NOMO-1 (cell line): ENCODE data around the gene PLEKHN1.

Experiments
- DNase-seq, 2 experiments: peaks; one replicate each; lab custom pipeline; 2025; ENCODE audit not compliant: unreplicated experiment in 2 of 2; lab: John Stamatoyannopoulos, UW

Gene PLEKHN1

DNA sequence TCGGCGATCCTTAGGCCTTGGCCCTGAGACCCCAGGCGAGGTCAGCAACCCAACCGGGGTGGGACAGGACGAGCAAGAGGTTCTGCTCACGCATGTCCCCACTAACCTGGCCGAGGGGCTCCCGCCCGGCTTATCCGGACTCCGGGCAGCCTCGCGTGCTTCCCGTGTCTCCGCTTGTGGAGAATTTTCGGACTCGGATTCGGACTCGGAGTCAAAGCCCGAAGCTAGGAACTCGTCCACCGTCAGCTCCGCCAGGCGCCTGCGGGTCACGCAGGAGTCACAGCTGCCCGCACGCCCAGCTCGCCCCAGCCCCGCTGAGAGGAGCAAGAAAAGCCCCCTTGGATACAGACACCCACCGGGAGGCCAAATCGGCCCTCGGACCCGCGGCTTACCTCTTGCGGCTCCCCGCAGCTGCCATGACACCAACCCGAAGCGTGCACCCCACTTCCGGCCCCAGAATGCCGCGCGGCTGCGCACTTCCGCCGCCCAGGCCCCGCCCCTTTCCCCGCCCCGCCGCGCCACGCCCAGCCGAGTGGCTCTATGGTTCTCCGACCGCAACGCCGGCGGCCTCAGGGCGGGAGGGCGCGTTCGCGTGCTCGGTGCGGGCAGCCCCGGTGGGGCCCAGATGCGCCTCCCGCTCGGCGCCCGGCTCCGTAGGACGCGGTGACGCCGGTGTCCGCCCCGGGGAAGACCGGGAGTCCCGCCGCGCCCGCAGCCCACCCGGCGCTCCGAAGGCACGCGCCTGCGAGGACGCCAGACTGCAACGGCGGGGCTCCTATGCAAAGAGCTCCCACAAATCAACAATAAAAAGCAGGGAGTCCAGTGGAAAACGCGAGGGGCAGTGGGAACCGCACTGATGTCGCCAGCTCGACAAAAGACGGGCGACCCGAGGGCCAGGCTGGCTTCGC lies 7.2 kb upstream of the PLEKHN1 start, which contains the start of gene NOC2L:
TSS of gene NOC2L (minus strand) at position 434 of the 908 bp plus-strand sequence. CDS start at position 418, 16 bp downstream.
- DNase-seq: peak; percentile 78 to 87

DNA sequence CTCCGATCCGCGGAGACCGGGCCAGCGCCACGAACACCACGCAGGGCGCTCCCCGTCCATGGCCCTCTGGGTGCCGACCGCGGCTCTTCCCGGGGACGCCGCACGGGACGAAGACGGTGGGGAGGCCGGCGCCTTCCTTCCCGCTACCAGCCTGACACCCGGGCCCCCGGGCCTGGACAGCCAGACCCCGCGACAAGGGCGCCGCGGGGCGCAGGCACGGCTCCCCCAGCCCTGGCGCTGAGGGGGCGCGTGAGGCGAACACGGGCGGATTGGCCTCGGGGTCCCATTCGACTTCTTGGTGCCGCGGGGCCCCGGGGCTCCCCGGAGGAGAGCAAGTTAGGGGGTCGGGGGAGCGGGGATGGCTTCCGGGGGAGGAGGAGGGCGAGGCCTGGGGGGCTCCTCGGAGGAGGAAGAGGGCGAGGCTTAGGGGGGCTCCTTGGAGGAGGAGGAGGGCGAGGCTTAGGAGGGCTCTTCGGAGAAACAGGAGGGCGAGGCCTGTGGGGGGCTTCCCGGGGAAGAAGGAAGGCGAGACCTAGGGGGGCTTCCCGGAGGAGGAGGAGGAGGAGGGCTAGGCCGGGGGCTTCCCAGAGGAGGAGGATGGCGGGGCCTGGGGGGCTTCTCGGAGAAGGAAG lies 6.4 kb upstream of the PLEKHN1 start:
- DNase-seq: no peak

DNA sequence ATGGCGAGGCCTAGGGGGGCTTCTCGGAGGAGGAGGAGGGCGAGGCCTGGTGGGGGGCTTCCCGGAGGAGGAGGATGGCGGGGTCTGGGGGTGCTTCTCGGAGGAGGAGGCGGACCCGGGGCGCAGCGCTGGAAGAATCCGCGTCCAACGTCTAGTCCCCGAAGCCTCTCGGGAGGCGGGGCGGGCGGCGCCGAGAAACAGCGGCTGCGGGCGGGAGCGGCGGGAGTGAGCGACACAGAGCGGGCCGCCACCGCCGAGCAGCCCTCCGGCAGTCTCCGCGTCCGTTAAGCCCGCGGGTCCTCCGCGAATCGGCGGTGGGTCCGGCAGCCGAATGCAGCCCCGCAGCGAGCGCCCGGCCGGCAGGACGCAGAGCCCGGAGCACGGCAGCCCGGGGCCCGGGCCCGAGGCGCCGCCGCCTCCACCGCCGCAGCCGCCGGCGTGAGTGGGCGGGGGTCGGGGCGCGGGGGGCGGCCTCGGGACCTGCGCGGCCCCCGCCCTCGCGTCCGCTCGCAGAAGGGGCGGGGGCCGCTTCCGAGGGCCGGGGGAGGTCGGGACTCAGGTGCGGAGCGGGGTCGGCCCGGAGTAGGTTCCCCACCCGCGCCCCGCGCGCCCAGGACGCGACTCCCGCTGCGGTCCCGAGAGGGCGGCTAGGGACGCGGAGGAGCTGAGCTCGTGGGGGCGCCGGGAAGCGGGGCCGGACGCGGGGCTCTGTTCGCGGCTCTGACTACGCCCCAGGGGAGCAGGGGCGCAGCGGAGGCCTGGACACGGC lies 5.7 kb upstream of the PLEKHN1 start, which contains the start of gene KLHL17:
TSS of gene KLHL17 (plus strand) at position 222 of the 769 bp plus-strand sequence. CDS start at position 332, 110 bp downstream.
- peak; percentile 59 to 62 for DNase-seq

DNA sequence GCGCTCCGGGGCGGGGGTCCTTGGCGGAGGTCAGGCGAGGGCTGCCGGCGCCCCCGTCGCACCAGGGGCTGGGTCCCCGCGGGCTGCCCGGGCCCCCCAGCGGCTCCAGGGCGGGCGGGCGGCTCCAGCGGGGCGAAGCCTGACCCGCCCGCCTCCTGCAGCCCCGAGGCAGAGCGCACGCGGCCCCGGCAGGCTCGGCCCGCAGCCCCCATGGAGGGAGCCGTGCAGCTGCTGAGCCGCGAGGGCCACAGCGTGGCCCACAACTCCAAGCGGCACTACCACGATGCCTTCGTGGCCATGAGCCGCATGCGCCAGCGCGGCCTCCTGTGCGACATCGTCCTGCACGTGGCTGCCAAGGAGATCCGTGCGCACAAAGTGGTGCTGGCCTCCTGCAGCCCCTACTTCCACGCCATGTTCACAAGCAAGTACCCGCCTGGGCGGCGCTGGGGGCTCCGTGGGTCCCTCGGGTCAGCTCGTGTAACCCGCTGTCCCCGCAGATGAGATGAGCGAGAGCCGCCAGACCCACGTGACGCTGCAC lies 5.1 kb upstream of the PLEKHN1 start:
- no peak for DNase-seq

DNA sequence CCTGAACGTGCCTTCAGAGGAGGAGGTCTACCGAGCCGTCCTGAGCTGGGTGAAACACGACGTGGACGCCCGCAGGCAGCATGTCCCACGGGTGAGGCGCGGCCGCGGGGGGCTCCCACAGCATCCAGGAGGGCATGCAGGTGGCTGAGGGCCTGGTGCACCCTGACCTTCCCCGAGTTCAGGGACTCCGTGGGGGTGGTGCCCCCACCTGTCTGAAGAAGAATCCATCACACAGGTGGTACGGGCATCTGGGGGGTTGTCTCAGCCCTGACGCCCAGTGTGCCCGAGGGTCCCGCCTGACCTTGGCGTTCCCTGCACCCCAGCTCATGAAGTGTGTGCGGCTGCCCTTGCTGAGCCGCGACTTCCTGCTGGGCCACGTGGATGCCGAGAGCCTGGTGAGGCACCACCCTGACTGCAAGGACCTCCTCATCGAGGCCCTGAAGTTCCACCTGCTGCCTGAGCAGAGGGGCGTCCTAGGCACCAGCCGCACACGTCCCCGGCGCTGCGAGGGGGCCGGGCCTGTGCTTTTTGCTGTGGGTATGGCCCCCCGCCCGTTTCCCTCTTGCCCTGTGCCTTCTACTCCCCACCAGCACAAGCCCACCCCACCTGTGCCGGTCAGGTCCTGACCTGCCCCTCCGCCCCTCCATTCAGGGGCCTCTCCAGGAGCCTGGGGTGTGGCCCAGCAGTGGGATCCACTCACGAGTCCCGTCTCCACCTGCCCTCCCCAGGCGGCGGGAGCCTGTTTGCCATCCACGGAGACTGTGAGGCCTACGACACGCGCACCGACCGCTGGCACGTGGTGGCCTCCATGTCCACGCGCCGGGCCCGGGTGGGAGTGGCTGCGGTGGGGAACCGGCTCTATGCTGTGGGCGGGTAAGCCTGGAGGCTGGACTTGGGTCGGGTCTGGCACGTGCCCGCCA lies 3.6 kb upstream of the PLEKHN1 start:
- DNase-seq: no peak

DNA sequence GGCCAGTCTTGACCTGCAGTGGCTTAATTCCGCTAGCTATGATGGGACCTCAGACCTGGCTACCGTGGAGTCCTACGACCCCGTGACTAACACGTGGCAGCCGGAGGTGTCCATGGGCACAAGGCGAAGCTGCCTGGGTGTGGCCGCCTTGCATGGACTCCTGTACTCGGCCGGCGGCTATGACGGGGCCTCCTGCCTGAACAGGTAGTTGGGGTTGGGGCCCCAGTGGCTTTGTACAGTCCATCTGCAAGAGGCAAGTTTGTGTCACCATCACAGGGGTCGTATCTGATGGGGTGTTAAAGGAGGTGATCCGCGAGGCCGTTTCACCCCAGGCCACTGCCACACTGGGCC lies 3.0 kb upstream of the PLEKHN1 start:
- DNase-seq: no peak

DNA sequence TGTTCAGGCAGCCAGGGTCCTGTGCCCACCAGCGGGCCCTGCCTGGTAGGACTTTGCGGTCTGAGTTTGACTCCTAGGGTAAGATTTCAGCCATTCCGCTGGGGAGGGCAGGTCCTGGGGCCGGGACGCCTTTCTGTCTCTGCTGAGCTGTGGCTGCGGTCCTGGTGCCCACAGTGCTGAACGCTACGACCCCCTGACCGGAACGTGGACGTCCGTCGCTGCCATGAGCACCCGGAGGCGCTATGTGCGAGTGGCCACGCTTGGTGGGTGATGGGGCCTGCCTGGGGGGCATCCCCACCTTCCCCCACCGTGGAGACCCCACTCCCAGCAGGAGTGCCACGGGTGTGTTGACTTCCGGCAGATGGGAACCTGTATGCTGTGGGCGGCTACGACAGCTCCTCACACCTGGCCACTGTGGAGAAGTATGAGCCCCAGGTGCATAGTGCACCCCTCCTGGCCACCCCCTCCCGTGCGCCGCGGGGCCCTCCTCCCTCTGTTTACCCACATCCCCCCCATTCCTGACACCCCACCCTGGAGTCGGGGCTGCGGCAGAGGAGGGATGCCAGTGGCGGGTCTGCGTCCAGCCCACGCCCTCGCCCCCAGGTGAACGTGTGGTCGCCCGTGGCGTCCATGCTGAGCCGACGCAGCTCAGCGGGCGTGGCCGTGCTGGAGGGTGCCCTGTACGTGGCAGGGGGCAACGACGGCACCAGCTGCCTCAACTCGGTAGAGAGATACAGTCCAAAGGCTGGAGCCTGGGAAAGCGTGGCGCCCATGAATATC lies 2.3 kb upstream of the PLEKHN1 start:
- DNase-seq: no peak

DNA sequence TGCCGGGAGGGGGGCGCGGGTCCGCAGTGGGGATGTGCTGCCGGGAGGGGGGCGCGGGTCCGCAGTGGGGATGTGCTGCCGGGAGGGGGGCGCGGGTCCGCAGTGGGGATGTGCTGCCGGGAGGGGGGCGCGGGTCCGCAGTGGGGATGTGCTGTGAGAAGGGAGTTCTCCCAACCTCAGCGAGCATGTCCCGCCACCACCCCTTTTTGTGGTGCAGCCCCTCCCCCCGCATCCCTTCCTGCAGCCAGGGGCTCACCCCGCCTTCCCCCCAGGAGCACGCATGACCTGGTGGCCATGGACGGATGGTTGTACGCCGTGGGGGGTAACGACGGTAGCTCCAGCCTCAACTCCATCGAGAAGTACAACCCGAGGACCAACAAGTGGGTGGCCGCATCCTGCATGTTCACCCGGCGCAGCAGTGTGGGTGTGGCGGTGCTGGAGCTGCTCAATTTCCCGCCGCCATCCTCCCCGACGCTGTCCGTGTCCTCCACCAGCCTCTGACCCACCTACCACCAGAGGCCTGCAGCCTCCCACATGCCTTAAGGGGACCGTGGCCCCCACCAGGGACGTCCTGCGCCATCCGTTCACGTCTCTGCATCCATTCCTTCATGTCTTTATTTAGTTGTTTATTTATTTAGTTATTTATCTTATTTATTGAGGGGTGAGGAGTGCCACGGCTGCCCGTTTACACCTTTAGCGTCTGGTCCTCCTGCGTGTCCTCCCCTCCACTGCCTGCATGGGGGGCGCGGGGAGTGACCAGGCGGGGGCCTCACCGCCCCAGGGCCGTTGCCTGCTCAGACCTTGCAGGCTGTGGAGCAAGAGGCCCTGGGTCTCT lies 1.4 kb upstream of the PLEKHN1 start:
- DNase-seq: no peak

DNA sequence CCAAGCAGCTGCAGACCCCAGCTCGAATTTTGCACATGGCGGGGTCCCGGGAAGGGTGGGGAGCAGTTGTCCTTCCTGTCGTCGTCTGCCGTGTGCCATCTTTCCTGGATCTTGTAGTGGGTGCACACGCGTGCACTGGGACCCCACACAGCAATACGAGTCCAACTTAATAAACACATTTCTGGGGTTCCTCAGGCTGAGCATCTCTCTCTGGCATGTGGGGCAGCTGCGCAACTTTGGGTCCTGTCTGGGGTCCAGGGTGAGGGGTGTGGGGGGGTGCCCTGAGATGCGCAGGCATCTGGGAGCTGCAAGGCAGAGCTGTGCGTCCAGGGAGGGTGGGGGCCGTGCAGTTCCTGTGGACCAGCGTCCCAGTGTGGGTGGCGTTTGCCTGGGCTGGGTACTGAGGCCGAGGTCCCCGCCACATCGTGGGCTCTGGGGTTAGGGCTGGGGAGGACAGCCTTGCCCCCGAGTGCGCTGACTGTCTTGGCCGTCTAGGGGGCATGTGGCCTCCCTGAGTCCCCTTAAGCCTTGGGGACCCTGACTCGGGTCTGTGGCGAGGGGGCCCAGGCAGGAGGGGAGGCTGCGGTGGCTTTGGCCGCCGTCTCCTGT lies 652 bp upstream of the PLEKHN1 start:
- no peak for DNase-seq

DNA sequence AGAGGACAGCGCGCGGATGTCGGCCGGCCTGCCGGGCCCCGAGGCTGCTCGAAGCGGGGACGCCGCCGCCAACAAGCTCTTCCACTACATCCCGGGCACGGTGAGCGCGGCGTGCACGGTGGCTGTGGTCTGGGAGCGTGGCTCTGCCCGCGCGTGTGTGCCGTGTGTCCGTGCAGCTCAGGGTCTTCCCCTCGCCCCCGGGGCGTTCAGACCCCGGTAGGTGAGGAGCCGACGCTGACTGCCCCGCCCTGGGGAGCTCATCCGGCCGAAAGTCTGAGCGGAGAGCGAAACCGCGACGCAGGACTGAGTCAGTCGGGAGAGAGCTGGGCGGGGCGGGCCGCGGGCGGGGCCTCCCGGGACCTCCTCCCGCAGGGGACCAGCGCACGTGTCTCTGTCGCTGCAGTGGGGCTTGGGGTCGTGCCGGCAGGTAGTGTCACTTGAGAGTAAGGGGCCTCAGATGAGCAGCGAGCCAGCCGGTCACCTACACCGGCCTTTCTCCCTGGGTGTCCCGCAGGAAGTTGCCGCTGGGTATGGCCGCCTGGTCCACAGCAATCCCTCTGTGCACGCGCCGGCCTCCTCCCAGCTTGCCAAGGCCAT lies 520 bp downstream of the PLEKHN1 start:
- DNase-seq: peak; percentile 46 to 58

DNA sequence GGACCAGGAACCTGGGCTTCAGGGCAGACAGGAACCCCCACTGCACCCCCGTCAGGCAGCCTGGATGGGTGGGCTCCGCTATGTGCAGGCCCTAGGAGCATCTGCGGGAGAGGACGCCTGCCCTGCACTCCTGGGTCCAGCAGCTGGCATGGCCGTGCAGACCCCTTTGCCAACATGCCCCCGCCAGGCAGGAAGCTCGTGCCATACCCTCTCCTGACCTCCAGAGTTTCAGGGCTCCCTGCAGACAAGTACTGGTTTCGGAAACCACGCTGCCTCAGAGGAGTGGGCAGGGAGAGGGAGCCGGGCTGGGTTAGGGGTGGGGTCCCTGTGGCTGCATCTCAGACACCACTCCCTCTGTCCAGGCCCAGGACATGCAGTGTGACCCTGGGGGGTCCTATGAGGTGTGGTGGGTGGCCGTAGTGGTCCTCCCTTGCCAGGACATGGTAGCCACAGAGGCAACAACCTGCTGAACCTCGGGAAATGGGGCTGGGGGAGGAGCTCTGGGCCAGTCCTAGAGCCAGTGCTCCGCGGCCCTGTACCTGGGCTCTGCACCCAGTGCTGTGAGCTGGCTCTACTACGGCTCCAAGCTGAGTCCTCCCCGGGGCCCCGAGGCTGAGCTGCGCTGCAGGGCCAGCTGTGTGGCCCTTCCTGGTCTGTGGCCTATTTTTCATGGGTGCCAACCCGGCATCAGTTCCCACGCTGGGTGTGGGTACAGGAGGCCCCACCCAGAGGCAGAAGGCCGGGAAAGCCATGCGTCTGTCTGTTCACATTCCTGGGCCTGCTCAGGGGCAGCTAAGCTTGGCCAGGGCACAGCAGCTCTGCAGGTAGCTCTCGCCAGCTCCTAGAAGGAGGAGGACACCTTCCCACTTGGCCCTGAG lies 1.4 kb downstream of the PLEKHN1 start:
- DNase-seq: no peak

DNA sequence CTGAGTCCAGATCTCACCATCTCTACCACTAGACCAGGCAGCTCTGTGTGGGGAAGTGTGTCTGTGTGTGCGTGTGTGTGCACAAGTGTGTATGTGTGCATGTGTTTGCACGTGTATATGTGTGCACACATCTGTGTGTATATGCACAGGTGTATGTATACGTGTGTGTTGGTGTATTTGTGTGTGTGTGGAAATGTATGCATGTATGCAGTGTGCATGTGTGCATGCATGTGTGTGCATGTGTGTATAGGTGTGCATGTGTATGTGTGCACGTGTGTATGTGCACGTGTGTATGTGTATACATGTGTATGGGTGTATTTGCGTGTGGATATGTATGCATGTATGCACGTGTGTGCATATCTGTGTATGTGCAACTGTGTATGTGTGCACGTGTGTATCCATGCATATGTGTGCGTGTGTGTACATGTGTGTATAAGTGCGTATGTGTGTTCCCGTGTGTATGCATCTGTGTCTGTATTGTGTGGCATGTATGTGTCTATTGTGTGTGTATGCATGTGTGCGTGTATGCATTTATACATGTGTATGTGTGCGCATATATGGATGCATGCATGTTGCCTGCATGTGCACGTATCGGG lies 3.1 kb downstream of the PLEKHN1 start:
- no peak for DNase-seq

DNA sequence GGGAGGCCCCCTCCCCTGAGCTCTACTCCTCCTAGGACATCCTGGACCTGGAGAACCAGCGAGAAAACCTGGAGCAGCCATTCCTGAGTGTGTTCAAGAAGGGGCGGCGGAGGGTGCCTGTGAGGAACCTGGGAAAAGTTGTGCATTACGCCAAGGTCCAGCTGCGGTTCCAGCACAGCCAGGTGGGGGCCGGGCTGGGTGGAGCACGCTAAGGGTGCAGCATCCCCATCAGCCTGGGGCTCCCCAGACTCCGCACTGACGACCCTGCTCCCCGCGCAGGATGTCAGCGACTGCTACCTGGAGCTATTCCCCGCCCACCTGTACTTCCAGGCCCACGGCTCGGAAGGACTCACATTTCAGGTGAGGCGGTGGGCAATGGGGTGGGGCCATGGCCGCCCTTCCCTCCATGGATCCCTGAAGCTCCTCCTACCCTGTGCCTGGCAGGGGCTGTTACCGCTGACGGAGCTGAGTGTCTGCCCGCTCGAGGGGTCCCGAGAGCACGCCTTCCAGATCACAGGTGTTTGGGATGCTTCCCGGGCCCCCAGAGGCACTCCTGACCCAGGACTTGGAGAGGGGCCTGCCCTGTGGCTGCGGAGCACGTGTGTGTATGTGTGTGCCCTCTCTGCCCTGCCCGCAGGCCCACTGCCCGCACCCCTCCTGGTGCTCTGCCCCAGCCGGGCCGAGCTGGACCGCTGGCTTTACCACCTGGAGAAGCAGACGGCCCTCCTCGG lies 4.1 kb downstream of the PLEKHN1 start:
- no peak for DNase-seq

DNA sequence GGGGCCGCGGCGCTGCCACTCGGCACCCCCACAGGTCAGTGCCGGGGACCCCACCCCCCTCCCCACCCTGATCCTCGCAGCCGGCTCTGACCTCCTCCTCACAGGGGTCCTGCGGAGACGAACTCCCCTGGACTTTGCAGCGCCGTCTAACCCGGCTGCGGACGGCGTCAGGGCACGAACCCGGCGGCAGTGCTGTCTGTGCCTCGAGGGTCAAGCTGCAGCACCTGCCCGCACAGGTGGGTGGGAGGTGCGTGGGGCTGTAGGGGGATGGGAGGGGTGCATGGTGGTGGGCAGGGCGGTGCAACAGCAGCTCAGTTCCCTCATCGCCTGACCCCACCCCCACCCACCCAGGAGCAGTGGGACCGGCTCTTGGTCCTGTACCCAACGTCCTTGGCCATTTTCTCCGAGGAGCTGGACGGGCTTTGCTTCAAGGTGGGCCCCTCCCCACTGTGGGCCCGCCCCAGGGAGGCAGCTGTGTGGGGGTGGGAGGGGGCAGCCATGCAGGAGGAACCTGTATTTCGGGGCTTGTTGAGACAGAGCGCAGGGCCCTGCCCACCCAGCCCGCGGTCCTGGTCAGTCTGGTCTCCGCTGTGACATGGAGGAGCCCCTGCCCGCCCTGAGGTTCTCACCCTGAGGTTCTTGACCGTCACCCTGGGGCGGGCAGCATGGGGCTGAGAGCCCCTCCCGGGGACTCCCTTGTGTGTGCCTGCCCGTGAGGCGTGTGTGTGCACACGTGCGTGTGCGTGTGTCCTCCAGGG lies 4.9 kb downstream of the PLEKHN1 start:
- DNase-seq: no peak
